Gastroesophageal sphincter (tissue), 4 donors: ENCODE data around the gene ZIM2. TPM values are rescaled to one million over a fixed set of nuclear protein-coding genes. Genes with fewer than 3 reads are reported as not detected.
"Not testable (repeated sequence)": the region's sequence is repeated elsewhere in the genome, so short reads cannot be mapped to it uniquely, and the experiment has no call there.

ENCODE experiments used
- ATAC-seq: fragments of 150-250 bp; one replicate; pipeline ENCODE4 v1.9.1; 2016; ENCODE audit warnings: mild to moderate bottlenecking, moderate library complexity
- H3K27ac ChIP-seq, 4 donors: fragments of 200-600 bp; sonication (generic) in 3 of 4; 1 replicate in 3 of 4; 2 replicates in 1 of 4; pipeline ENCODE4 v1.5.1; 2016 to 2019
- H3K27me3 ChIP-seq: fragments of 200-600 bp; sonication (generic); one replicate; pipeline ENCODE4 v1.5.1; 2019
- H3K36me3 ChIP-seq, 2 donors: fragments of 200-600 bp; sonication (generic); one replicate each; pipeline ENCODE4 v1.5.1; 2019; ENCODE audit warnings: control low read depth in 1 of 2
- H3K4me1 ChIP-seq, 3 donors: fragments of 200-600 bp; sonication (generic); 1 replicate in 2 of 3; 2 replicates in 1 of 3; pipeline ENCODE4 v1.5.1; 2016 to 2019; ENCODE audit warnings: control low read depth in 2 of 3
- H3K4me3 ChIP-seq, 2 donors: fragments of 200-600 bp; sonication (generic); one replicate each; pipeline ENCODE4 v1.5.1; 2019; ENCODE audit warnings: mild to moderate bottlenecking in 1 of 2, moderate library complexity in 1 of 2
- H3K9me3 ChIP-seq, 3 donors: fragments of 200-600 bp; sonication (generic); one replicate each; pipeline ENCODE4 v1.5.1; 2017 to 2019; ENCODE audit warnings: control low read depth in 2 of 3
- EP300 ChIP-seq: sonication (generic); formaldehyde crosslinking; IDR thresholded peaks from one replicate; pipeline ENCODE4 v1.6.1; 2017; ENCODE audit warnings: antibody characterized with exemption, mild to moderate bottlenecking
- POLR2A ChIP-seq, 2 donors: fragments of 450-650 bp; IDR thresholded peaks; one replicate each; pipeline ENCODE4 v1.6.1; 2017; ENCODE audit warnings: antibody characterized with exemption in 2 of 2, mild to moderate bottlenecking in 2 of 2, moderate library complexity in 1 of 2
- POLR2AphosphoS5 ChIP-seq: sonication (generic); formaldehyde crosslinking; IDR thresholded peaks from one replicate; pipeline ENCODE4 v1.6.1; 2017; ENCODE audit warnings: antibody characterized with exemption
- WGBS, 2 donors: methylation state at CpG; one replicate each; pipeline ENCODE4 v1.1.5; 2018; ENCODE audit warnings: low coverage in 1 of 2; 5-methylcytosine and 5-hydroxymethylcytosine counted together
- total RNA-seq, 4 donors: library from RNA; depleted of rRNA; stranded (reverse); fragments of >200 nt; gene quantifications; one replicate each; pipeline ENCODE4 v1.1.0, GENCODE V29; 2016
- TF ChIP-seq, protein P1 (sequence below), 4 experiments: fragments of 200-600 bp in 2 of 4; fragments of 450-650 bp in 2 of 4; sonication (generic) in 1 of 4; IDR thresholded peaks; one replicate each; pipeline ENCODE4 v1.5.1; 2017 to 2019; ENCODE audit warnings: antibody characterized with exemption in 4 of 4, mild to moderate bottlenecking in 2 of 4, moderate library complexity in 2 of 4

Gene ZIM2
- total RNA-seq, 4 donors from 2014 or later: 0.31 to 1.0 (median 0.39) TPM

- peaks cover 19% of the 10 kb centered on the region for H3K27me3 ChIP-seq
- 81 to 100% methylated on average over 1 of the region's 1 CpG for WGBS, 2 donors
- ATAC-seq: no peak
Observed at GRCh38 chr19:56868446-56868845, 27.9 kb upstream of the ZIM2 start.

GRCh38 chr19:56866538-56866937, 26.0 kb upstream of the ZIM2 start:
- no peak for ATAC-seq
- peaks cover 0 to 9% (median 0%) of the 10 kb centered on the region in 3 donors for H3K9me3 ChIP-seq
- no peaks in the 10 kb centered on the region for H3K4me1 ChIP-seq
- H3K27me3 ChIP-seq: peaks cover 28% of the 10 kb centered on the region
- H3K4me3 ChIP-seq: no peak overlapping the region
- TF ChIP-seq POLR2A (IDR thresholded peaks at IDR 0.05) (no peak), EP300 (no peak), POLR2AphosphoS5 (no peak)
- TF ChIP-seq, protein P1, sequence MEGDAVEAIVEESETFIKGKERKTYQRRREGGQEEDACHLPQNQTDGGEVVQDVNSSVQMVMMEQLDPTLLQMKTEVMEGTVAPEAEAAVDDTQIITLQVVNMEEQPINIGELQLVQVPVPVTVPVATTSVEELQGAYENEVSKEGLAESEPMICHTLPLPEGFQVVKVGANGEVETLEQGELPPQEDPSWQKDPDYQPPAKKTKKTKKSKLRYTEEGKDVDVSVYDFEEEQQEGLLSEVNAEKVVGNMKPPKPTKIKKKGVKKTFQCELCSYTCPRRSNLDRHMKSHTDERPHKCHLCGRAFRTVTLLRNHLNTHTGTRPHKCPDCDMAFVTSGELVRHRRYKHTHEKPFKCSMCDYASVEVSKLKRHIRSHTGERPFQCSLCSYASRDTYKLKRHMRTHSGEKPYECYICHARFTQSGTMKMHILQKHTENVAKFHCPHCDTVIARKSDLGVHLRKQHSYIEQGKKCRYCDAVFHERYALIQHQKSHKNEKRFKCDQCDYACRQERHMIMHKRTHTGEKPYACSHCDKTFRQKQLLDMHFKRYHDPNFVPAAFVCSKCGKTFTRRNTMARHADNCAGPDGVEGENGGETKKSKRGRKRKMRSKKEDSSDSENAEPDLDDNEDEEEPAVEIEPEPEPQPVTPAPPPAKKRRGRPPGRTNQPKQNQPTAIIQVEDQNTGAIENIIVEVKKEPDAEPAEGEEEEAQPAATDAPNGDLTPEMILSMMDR (IDR thresholded peaks at IDR 0.05): no peak
- H3K36me3 ChIP-seq: no peaks in the 10 kb centered on the region
- no peak overlapping the region for H3K27ac ChIP-seq
- 19 to 30% methylated on average over 2 of the region's 2 CpGs for WGBS, 2 donors

More at GRCh38 chr19:56868446-56868845, 27.9 kb upstream of the ZIM2 start:
- H3K4me1 ChIP-seq: no peaks in the 10 kb centered on the region
- no peak overlapping the region for H3K4me3 ChIP-seq
- TF ChIP-seq POLR2AphosphoS5: no peak
- no peak for TF ChIP-seq POLR2A (IDR thresholded peaks at IDR 0.05)
- TF ChIP-seq EP300: no peak
- TF ChIP-seq, protein P1 (IDR thresholded peaks at IDR 0.05): no peak
- peaks cover 0 to 9% (median 0%) of the 10 kb centered on the region in 3 donors for H3K9me3 ChIP-seq
- H3K27ac ChIP-seq: no peak overlapping the region
- no peaks in the 10 kb centered on the region for H3K36me3 ChIP-seq

- Histone ChIP-seq H3K4me1 (no peaks in the 10 kb centered on the region), H3K9me3 (peaks cover 0 to 9% (median 0%) of the 10 kb centered on the region in 3 donors), H3K27ac (no peak overlapping the region), H3K36me3 (no peaks in the 10 kb centered on the region), H3K4me3 (no peak overlapping the region), H3K27me3 (peaks cover 29% of the 10 kb centered on the region)
- WGBS, 2 donors: 76 to 82% methylated on average over 9 to 14 of the region's 50 CpGs
- no peak for ATAC-seq
- TF ChIP-seq EP300 (no peak), POLR2AphosphoS5 (no peak), POLR2A (IDR thresholded peaks at IDR 0.05) (no peak)
- TF ChIP-seq, protein P1 (IDR thresholded peaks at IDR 0.05): no peak
Observed at GRCh38 chr19:56864443-56865125, 24.1 kb upstream of the ZIM2 start.

GRCh38 chr19:56862741-56863140, 22.2 kb upstream of the ZIM2 start:
- TF ChIP-seq POLR2A (IDR thresholded peaks at IDR 0.05): no peak
- TF ChIP-seq, protein P1 (IDR thresholded peaks at IDR 0.05): no peak
- no peak overlapping the region for H3K27ac ChIP-seq
- no peaks in the 10 kb centered on the region for H3K36me3 ChIP-seq
- H3K4me1 ChIP-seq: no peaks in the 10 kb centered on the region
- no peak overlapping the region for H3K4me3 ChIP-seq
- no peak for ATAC-seq
- WGBS, 2 donors: 65 to 92% methylated on average over 4 of the region's 4 CpGs
- peaks cover 29% of the 10 kb centered on the region for H3K27me3 ChIP-seq
- peaks cover 0 to 9% (median 0%) of the 10 kb centered on the region in 3 donors for H3K9me3 ChIP-seq

GRCh38 chr19:56860409-56860808, 19.9 kb upstream of the ZIM2 start:
- not testable (repeated sequence) for H3K9me3 ChIP-seq, H3K27ac ChIP-seq, H3K4me3 ChIP-seq, ATAC-seq, H3K36me3 ChIP-seq, H3K4me1 ChIP-seq
- 93 to 100% methylated on average over 2 to 3 of the region's 10 CpGs for WGBS, 2 donors
- H3K27me3 ChIP-seq: peaks cover 18% of the 10 kb centered on the region
